HTR-8/SVneo (cell line): Measurements from ENCODE around the gene KCNIP4.

ENCODE experiments used
- DNase-seq: peaks from one replicate; pipeline ENCODE4 v3.0.0; 2011; ENCODE audit warnings: low spot score, mixed read lengths; ENCODE audit not compliant: insufficient read length
- FAIRE-seq: peaks from 2 replicates; lab custom pipeline; 2011; peaks lifted over from hg19 to GRCh38; lab: Jason Lieb, UNC

Gene KCNIP4

DNA sequence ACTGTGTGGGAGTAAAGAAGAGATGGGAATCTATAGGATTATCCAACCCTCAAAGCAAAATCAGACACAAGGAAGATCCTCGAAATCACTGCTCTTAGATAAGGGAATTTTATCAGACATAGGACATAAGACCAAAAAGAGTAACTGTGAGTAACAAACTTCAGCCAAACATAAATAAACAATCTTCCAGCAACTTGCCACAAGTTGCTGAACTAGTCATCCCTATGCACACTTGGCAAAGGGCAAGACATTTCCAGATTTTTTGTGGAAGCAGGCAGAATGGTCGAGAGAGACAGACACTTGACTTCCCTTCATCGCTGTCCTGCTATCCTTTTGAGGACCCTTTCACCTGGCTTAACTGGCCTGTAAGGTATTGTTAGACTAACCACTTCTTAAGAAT lies 89.6 kb downstream of the KCNIP4 start:
- no peak for FAIRE-seq
- DNase-seq: no peak

DNA sequence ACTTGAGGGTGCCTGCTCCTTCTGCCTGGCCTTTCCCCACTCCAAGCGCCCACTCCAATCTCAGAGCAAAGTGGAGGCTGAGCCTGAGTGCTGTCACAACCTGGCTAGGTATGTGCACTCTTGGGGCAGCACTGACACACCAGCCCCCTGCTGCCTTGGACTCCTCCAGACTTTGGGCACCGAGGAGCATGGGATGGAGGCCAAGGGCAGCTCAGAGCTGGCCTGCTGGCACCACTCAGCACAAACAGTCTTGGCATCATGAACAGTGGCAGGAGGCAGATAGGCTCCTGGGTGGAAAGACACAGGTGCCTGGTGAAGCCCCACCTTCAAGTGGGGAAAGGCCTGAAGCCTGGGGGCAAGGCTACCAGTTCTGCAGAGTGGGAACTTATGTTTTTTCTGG lies 91.8 kb downstream of the KCNIP4 start:
- FAIRE-seq (no peak), DNase-seq (no peak)

DNA sequence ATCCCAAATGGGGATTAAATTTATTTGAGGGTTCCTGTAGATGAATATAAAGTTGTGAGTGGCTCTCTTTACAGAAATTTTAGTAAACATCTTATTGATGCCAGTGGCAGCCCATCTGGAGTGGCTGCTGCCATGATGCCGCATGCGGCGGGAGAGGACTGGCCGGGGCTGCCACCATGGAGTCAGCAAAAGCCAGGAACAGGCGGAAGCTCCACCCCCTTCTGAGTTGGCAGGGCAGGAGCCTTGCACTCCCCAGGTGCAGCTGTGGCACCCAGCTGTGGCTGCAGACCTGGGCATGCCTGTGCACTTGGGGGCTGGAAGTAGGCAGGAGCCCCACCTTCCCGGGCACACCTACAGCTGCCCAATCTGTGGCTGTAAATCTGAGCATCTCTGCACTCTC lies 92.3 kb downstream of the KCNIP4 start:
- DNase-seq (no peak), FAIRE-seq (no peak)

DNA sequence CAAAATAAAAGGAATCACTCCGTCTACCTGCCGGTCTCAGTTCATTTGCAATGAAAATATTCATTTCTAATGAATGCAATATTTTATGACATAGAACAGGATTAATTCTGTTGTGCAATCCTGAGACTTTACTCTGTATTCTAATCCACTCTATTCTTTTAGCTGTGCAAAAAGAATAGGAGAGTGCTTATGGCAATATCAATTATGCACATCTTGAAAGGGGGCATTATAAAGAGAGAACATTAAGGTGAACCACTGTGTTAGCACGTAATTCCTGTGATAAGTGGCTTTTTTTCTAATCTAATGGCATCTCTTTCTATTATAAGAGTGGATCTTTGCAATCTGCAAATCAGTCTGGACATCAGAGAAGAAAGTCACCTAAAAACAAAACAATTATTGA lies 99.5 kb downstream of the KCNIP4 start:
- DNase-seq (no peak), FAIRE-seq (no peak)

DNA sequence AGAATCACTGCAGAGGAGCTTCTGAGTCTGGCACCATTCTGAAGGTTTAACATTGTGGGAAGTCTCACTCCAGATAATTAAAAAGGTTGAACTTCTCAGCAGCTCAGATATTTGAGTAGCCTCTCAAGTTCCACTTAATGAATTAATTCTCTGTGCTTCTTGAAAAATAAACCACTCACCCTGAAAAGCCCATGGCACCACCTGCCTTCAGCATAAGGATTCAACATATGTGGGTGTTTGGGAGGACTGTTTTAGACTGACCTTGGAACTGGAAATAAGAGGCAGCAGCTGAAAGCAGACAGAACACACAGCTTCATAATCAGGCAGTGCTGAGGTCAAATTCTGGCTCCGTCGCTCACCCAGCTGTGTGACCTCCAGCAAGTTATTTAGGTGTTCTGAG lies 100.6 kb downstream of the KCNIP4 start:
- FAIRE-seq: no peak
- DNase-seq: no peak

DNA sequence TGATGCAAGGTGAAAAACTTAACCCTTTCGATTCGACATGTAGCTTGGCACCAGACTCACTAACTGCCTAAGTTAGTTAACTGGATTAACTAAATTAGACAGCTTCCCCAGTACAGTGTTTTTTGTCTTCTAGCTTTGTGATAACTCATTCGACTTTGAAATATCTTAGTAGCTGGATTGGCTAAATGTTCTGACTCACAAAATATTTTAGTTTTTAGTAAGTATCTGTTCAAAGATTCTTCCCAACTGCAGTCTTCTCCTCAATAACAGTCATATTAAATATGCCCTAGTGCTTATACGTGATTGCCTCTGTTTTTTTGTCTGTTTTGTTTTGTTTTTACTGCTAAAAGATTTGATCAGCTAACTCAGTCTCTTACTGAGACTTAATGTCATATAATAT lies 102.9 kb downstream of the KCNIP4 start:
- DNase-seq (no peak), FAIRE-seq (no peak)

DNA sequence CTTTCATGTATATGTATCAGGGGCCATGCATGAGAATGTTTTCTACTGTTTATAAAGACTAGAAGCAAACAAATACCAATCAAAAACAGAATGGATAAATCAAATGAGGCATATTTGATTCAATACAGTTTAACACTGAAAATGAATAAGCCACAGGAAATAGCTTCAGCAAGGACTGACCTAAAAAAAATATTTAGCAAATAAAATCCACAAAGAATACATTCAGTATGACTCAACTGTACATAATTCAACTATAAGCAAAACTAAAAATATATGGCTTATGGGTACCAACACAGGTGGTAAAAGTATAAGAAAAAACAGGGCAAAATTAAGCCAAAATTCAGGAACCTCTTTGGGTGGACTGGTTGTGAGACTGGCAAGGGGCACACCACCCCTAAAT lies 112.9 kb downstream of the KCNIP4 start:
- DNase-seq: no peak
- FAIRE-seq: no peak

DNA sequence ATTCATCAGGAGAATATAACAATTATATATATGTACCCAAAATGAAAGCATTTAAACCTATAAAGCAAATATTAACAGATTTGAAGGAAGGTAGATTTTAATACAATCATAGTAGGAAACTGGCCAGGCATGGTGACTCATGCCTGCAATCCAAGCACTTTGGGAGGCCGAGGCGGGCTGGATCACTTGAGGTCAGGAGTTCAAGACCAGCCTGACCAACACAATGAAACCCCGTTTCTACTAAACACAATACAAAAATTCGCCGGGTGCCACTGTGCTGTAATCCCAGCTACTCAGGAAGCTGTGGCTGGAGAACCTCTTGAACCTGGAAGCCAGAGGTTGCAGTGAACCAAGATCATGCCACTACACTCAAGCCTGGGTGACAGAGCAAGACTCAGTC lies 118.3 kb downstream of the KCNIP4 start:
- DNase-seq (no peak), FAIRE-seq (no peak)

DNA sequence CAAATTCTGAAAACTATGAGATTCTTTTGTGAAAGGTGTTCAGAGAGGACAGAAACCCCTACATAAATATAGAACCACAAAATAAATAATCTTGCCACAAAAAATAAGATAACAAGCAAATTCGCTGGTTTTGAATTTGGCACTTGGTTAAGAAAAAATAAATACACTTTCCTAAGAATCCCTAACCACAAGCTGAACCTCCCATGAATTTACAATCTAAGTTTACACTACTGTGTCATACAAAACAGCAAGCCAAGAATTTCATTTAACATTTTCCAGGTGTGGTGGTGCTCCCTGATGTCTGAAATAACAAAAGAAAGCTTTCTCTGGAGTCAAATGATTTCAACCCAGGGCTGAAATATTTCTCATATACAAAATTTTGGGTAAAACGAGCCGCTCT lies 121.0 kb downstream of the KCNIP4 start:
- no peak for FAIRE-seq
- no peak for DNase-seq

DNA sequence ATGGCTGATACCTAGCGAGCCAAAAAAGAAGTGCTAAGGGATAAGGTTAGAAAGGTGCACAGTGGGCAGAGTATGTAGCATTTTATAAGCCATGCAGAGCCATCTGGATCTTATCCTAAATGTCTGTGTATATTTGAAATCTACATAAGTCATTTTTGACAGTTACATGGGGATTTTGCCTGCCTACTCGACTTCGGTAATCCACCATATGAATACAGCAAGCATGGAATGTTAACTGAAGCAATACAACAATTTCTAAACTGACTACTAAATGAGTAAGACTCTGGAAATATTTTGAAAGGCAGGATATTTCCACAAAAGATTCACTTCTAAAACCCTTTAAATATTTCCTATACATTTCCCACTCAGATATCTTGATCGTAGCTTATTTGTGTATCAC lies 122.5 kb downstream of the KCNIP4 start:
- DNase-seq (no peak), FAIRE-seq (no peak)

DNA sequence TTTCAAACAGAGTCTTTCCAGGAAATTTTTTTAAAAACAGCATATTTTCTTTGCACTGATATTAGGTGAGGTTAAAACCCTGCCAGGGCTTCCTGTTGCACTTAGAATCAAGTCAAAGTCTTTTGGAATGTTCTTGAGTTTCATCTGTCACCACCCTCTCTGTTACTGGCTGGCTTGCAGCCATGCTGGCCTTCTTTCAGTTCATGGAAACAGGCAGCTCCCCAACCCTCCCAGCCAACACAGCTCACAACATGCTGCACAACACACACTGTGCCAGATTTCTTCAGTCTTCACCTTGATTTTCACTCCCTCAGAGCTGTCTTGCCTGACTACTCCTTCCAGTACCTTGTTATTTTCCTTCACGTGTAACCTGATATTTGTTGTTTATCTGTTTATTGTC lies 129.5 kb downstream of the KCNIP4 start:
- no peak for DNase-seq
- peak; percentile 23 for FAIRE-seq

DNA sequence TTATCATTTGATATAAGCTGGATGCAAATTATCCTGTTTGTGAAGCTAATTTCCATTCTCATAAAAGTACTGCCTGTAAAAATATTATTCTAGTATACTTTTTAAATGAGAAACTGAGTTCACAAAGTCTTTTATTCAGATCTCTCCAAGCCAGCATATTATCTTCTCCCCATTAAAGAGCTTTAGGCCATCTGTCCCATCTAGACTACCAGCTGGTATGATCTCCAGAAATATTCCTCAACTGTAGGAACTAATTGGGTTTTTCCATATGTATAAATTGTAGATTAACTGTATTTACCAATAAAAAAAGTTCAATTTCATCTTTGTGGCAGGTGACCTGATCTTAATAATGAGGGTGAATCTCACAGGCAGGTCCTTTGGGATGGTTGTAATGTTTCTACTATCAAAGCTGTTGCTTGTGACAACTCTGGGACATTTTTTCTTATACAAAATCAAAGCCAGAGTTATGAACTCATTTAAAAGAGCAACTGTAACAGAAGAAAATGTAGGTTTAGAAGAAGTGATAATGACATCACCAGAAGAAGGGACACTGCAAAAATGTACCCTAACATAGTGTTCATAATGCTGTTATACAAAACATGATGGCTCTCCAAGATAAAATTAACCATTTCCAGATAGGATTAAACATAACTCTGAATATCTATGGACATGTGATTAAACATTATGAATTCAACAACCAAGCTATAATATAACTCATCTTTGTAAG lies 132.8 kb downstream of the KCNIP4 start:
- no peak for FAIRE-seq
- no peak for DNase-seq

DNA sequence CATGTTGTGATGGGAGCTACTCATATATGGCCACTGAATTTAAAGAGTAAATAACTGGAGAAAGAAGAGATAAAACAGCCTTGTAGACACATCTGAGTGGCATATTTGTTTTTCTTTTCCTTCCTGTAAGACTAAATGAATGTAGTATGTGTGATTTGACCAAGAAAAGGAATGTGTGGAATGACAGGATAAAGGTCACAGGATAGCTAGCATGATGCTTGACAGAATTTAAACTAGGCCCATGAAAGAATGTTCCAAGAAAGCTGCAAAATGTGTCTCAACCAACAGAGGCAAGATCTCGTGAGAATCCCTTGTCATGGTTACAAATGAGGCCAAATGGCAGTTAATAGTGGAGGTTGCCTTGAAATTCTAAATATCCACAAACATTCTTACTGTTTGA lies 137.0 kb downstream of the KCNIP4 start:
- DNase-seq: no peak
- FAIRE-seq: no peak

DNA sequence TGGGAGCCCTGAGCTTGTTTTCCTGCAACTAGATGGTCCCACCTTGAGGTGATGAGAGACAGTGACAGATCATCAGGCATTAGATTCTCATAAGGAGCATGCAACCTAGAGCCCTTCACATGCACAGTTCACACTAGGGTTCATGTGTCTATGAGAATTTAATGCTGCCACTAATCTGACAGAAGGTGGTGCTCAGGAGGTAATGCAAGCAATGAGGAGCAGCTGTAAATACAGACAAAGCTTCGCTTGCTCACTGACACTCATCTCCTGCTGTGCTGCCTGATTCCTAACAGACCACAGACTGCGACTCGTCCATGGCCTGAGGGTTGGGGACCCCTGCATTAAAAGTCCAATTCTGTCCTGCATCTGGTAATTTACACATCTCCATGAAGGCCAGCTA lies 141.6 kb downstream of the KCNIP4 start:
- DNase-seq (no peak), FAIRE-seq (peak; percentile 16)

DNA sequence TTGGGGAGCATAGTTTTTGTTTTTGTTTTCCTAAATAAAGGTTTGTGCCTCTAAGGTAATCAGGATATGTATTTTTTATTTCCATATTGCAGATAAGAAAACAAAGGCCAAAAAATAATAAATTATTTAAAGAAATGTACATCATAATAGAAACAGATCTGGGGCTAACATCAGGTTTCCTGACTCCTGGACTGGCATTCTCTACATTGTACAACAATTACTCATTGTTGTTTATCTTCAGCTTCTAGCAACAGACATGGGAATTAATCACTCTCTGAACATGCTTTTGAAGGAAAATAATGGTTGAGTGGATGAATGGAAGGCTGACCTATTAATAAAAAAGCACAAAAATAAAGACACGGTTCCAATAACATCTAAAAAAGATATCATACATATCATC lies 146.2 kb downstream of the KCNIP4 start:
- DNase-seq (peak; percentile 51), FAIRE-seq (no peak)

DNA sequence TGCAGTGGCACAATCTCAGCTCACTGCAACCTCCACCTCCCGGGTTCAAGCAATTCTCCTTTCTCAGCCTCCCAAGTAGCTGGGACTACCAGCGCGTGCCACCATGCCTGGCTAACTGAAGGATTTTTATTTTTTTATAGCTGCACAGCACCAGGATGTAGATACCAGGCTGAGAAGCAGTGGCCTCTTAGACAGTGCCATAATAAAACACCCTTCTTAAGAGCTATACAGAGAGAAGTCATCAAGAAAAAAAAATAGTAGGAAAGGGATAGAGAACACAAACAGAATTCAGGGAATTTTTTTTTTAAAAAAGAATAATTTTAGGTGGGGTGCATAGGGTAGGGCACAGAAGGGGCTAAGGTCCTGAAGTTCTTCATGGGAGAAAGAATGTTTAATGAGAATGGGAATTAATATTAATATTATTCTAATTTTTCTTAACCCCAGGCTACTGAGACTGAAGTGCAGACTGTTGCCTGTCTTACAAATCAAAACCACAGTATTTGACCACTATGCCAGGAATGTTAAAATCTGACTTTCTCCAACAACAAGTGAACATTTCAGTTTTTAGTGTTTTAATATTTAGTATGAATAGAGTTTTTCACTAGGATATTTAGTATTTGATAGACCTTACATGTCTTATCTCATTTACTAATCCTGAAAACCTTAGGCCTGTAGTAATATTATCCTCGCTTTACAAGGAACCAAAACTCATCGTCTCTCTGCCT lies 146.7 kb downstream of the KCNIP4 start:
- DNase-seq (no peak), FAIRE-seq (no peak)

DNA sequence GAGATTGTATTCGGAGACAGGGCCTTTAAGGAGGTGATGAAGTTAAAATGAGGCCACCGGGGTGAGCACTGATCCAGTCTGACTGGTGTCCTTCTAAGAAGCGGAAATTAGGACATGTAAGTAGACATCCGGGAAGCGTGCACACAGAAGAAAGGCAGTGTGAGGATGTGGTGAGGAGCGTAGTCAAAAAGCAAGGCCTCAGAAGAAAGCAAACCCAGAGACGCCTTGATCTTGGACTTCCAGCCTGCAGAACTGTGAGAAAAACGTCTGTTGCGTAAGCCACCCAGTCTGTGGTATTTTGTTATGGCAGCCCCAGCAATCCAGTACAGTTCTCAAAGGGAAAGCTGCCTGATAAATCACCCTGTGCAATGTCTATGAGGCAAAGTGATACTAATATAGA lies 153.5 kb downstream of the KCNIP4 start:
- DNase-seq (no peak), FAIRE-seq (no peak)

DNA sequence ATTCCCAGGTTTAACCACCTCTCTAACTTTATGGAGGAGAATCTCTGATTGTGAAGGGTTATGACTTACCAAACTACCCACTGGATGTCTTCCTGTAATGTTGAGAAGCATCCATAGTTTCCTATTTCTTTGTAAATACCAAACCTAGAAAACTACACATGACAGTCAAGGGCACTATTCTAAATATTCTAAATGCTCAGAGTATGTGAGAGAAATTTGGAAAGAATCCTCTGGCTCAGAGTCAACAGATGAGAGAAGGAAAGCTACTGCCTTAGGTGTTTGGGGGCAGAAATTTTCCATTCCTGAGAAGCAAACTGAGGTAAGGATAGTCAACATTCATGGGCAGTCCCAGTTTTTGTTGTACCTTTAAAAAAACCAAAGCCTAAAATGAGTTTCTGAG lies 155.8 kb downstream of the KCNIP4 start:
- no peak for FAIRE-seq
- no peak for DNase-seq

DNA sequence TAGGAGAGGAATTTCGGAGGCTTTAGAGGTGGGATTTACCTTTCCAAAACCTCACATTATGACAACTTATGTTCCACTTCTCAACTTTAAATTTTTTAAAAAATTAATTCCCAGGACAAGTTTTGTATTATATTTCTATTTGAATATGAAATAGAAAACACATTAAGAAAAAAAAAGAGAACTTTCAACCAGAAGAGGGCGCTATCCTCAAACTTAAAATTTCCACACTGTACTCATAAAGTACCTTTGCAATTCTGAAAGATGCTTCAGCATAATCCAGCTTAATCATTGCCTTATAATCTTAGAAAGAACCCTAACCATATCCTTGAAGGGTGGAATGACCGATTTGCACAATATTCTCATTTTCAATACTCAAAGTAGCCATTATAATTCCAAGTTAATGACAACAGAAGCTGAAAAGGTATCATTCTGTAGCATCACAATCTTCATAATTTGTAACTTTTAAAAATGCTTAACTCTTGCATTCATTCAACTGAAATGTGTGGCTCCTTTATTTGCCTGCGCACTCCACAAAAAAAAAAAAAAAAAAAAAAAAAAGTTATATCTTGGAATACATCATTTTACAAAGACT lies 158.0 kb downstream of the KCNIP4 start:
- no peak for FAIRE-seq
- DNase-seq: no peak

DNA sequence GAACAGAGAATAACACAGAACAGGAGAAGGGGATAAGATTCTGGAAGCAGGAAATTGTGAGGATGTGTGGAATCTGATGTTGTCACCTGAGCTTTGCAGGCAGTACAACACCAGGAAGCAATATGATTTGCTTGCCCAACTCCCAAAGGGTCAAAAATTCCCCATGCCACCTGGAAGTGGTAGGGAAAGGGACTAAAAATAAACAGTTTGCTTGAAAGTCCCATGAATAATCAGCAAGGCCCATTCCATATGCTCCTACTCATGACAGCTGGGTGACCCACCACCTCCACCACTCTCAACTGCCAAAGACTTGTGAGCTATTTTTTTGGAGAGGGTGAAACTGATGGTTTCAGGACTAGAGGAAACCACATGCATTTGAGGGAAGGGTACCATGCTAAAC lies 168.4 kb downstream of the KCNIP4 start:
- FAIRE-seq: no peak

DNA sequence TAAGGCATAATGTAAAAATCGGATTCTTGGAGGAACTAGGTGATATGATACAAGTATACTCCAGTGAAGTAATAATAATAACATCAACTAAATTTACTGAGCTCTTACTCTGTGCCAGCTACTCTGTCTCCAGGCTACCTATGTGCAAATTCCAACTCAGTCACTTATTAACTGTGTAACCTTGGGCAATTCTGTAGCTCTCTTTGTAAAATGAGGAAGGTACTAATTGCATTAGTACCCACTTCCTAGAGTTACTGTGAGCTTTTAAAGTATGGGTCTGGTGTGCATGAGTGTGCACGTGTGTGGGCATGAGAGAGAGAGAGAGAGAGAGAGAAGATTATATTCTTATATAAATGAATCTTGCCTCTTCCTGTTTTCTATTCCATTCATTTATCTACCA lies 169.9 kb downstream of the KCNIP4 start:
- DNase-seq (no peak), FAIRE-seq (no peak)

More for the DNA sequence above, 168.4 kb downstream of the KCNIP4 start:
- no peak for DNase-seq

DNA sequence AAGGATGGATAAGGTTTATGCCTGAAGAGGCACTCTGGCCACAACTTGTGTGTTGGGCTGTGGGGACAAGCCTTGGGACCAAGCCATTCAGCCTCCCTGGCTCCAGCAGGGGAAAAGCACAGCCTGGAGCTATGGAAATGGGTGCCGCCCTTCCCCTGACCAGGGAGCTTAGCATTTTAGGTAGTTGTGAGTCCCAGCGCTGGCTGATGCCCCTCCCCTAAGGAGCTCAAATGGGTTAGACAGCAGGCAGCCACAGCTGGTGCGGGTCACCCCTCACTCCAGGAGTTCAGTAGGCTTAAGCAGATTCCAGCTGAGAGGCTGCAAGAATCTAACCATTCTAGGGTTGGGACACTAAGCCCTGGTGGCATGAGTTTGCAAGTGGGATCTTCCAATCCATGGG lies 172.9 kb downstream of the KCNIP4 start:
- DNase-seq: no peak

More for the DNA sequence above, 172.9 kb downstream of the KCNIP4 start:
- no peak for FAIRE-seq
